A549 (cell line): ENCODE data around the gene KRT7. TPM values are rescaled to one million over a fixed set of nuclear protein-coding genes. Genes with fewer than 3 reads are reported as not detected.

Source experiments
- ATAC-seq, 2 experiments: fragments of 200-7000 bp in 1 of 2; fragments of >200 bp in 1 of 2; cut with Nextera tagmentation in 1 of 2; cut with Tn5 transposase in 1 of 2; 3 replicates each; pipeline versions ENCODE4 v1.8.0 to v1.9.1; 2018 to 2020; ENCODE audit warnings: mild to moderate bottlenecking in 1 of 2, moderate library complexity in 1 of 2
- CTCF ChIA-PET: fragments of 300-600 bp; sonication (Branson Sonifier 250); formaldehyde crosslinking; extraction: SDS; loops from one replicate; lab custom pipeline; 2021; ENCODE audit warnings: antibody characterized with exemption, inconsistent platforms; lab: Yijun Ruan, JAX
- POLR2A ChIA-PET: fragments of 350-600 bp; formaldehyde crosslinking; extraction: SDS; loops from one replicate; lab custom pipeline; 2021; ENCODE audit warnings: antibody characterized with exemption, inconsistent platforms; lab: Yijun Ruan, JAX
- DNase-seq, 2 experiments: peaks; one replicate each; pipeline versions ENCODE4 v3.0.0 to v3.0.0-alpha.2; 2011 to 2016; ENCODE audit warnings: low read depth in 1 of 2, low spot score in 1 of 2
- FAIRE-seq: peaks from 2 replicates; lab custom pipeline; 2011; peaks lifted over from hg19 to GRCh38; lab: Jason Lieb, UNC
- H3K27ac ChIP-seq, 2 experiments: fragments of >200 bp; sonication (Bioruptor Twin); formaldehyde crosslinking; 3 replicates each; pipeline ENCODE4 v1.5.1; 2016 to 2017
- H3K4me1 ChIP-seq: fragments of >200 bp; sonication (Bioruptor Twin); formaldehyde crosslinking; 3 replicates; pipeline ENCODE4 v1.6.1; 2016
- H3K4me2 ChIP-seq: fragments of >200 bp; sonication (Bioruptor Twin); formaldehyde crosslinking; 3 replicates; pipeline ENCODE4 v1.6.1; 2016
- H3K4me3 ChIP-seq: fragments of >200 bp; sonication (Bioruptor Twin); formaldehyde crosslinking; 3 replicates; pipeline ENCODE4 v1.5.1; 2016
- H3K9me3 ChIP-seq: fragments of >200 bp; sonication (Bioruptor Twin); formaldehyde crosslinking; 3 replicates; pipeline ENCODE4 v1.6.1; 2016
- CBX2 ChIP-seq: fragments of 200-600 bp; sonication (generic); IDR thresholded peaks from 2 replicates; pipeline ENCODE4 v1.6.1; 2016; ENCODE audit warnings: low read depth, mild to moderate bottlenecking, borderline replicate concordance
- CBX8 ChIP-seq: fragments of 200-600 bp; sonication (generic); IDR thresholded peaks from 2 replicates; pipeline ENCODE4 v1.6.1; 2016
- CEBPB ChIP-seq, 2 experiments: fragments of >200 bp in 1 of 2; sonication (Bioruptor Twin) in 1 of 2; formaldehyde crosslinking in 1 of 2; IDR thresholded peaks; 2 replicates each; pipeline ENCODE4 v1.6.1; 2012 to 2016
- CHD2 ChIP-seq: fragments of 150-350 bp; IDR thresholded peaks from 2 replicates; pipeline ENCODE4 v1.6.1; 2014; ENCODE audit warnings: low read length; ENCODE audit not compliant: partially characterized antibody
- CHD4 ChIP-seq: fragments of 200-600 bp; sonication (generic); IDR thresholded peaks from 2 replicates; pipeline ENCODE4 v1.6.1; 2016; ENCODE audit warnings: antibody characterized with exemption, mild to moderate bottlenecking, borderline replicate concordance
- EHF ChIP-seq: fragments of 250-450 bp; sonication (Bioruptor Pico); IDR thresholded peaks from 2 replicates; pipeline ENCODE4 v1.5.0; 2020; ENCODE audit warnings: mild to moderate bottlenecking
- EHMT2 ChIP-seq: fragments of 200-600 bp; sonication (generic); IDR thresholded peaks from 2 replicates; pipeline ENCODE4 v1.6.1; 2016; ENCODE audit warnings: antibody characterized with exemption, low read depth, mild to moderate bottlenecking, moderate library complexity
- FOSL2 ChIP-seq, 2 experiments: fragments of 450-650 bp in 1 of 2; fragments of >200 bp in 1 of 2; sonication (Bioruptor Twin) in 1 of 2; formaldehyde crosslinking; IDR thresholded peaks; 2 replicates each; pipeline versions ENCODE4 v1.5.0 to v1.6.1; 2016 to 2020; ENCODE audit warnings: mild to moderate bottlenecking in 1 of 2, moderate library complexity in 1 of 2
- FOXS1 ChIP-seq: fragments of 250-450 bp; sonication (Bioruptor Pico); IDR thresholded peaks from 2 replicates; pipeline ENCODE4 v1.5.0; 2020; ENCODE audit warnings: mild to moderate bottlenecking, moderate library complexity
- HDAC2 ChIP-seq: fragments of 200-600 bp; sonication (generic); IDR thresholded peaks from 2 replicates; pipeline ENCODE4 v1.6.1; 2016
- HMGXB4 ChIP-seq: fragments of 250-450 bp; sonication (Bioruptor Pico); IDR thresholded peaks from 2 replicates; pipeline ENCODE4 v1.5.0; 2021; ENCODE audit warnings: mild to moderate bottlenecking, moderate library complexity, borderline replicate concordance
- KDM1A ChIP-seq: fragments of 200-600 bp; sonication (generic); IDR thresholded peaks from 2 replicates; pipeline ENCODE4 v1.6.1; 2016; ENCODE audit warnings: low read depth, mild to moderate bottlenecking
- MAFK ChIP-seq: fragments of 450-650 bp; IDR thresholded peaks from 2 replicates; pipeline ENCODE4 v1.6.1; 2014; ENCODE audit not compliant: partially characterized antibody
- MYC ChIP-seq: IDR thresholded peaks from 2 replicates; pipeline ENCODE4 v1.6.1; 2012; ENCODE audit warnings: mild to moderate bottlenecking, inconsistent platforms, low read length, improper control_type of control experiment, borderline replicate concordance
- NPAS2 ChIP-seq: fragments of 250-450 bp; sonication (Bioruptor Pico); IDR thresholded peaks from 2 replicates; pipeline ENCODE4 v1.8.0; 2022; ENCODE audit warnings: mild to moderate bottlenecking, moderate library complexity, borderline replicate concordance
- NR3C1 ChIP-seq: fragments of >200 bp; sonication (Bioruptor Twin); formaldehyde crosslinking; IDR thresholded peaks from 3 replicates; pipeline ENCODE4 v1.6.1; 2017
- PBX3 ChIP-seq: IDR thresholded peaks from 2 replicates; pipeline ENCODE4 v1.6.1; 2012
- POLR2AphosphoS2 ChIP-seq: conservative IDR thresholded peaks from 2 replicates; pipeline ENCODE4 v1.6.1; 2012; ENCODE audit warnings: low read length, improper control_type of control experiment, inconsistent platforms
- RAD21 ChIP-seq, 2 experiments: fragments of >200 bp in 1 of 2; sonication (Bioruptor Twin) in 1 of 2; formaldehyde crosslinking in 1 of 2; IDR thresholded peaks in 1 of 2; conservative IDR thresholded peaks in 1 of 2; 2 replicates in 1 of 2; 3 replicates in 1 of 2; pipeline ENCODE4 v1.6.1; 2012 to 2018; ENCODE audit warnings: inconsistent platforms in 1 of 2
- RARB ChIP-seq: fragments of 250-450 bp; sonication (Bioruptor Pico); IDR thresholded peaks from 2 replicates; pipeline ENCODE4 v1.8.0; 2021; ENCODE audit warnings: mild to moderate bottlenecking, moderate library complexity
- TFCP2L1 ChIP-seq: fragments of 250-450 bp; sonication (Bioruptor Pico); IDR thresholded peaks from 2 replicates; pipeline ENCODE4 v1.5.0; 2021; ENCODE audit warnings: mild to moderate bottlenecking
- ZC3H11A ChIP-seq: fragments of 450-650 bp; IDR thresholded peaks from 2 replicates; pipeline ENCODE4 v1.6.1; 2014; ENCODE audit warnings: antibody characterized with exemption, mild to moderate bottlenecking
- ZFP36 ChIP-seq: fragments of 450-650 bp; IDR thresholded peaks from 2 replicates; pipeline ENCODE4 v1.6.1; 2014; ENCODE audit warnings: borderline replicate concordance; ENCODE audit not compliant: partially characterized antibody
- WGBS: methylation state at CpG from one replicate; pipeline ENCODE4 v1.1.6; 2017; ENCODE audit errors: missing lambda C conversion rate; 5-methylcytosine and 5-hydroxymethylcytosine counted together
- polyA plus RNA-seq, 4 experiments: library from polyadenylated mRNA; depleted of rRNA in 3 of 4; stranded (reverse); fragments of >200 nt; fragmentation: RNase III in 1 of 4; extraction: RNeasy Plus Mini Kit Qiagen cat#74134 plus additional on column Dnase treatment in 1 of 4; gene quantifications; 2 replicates in 3 of 4; 3 replicates in 1 of 4; pipeline ENCODE4 v1.2.3, GENCODE V29; 2011 to 2017
- TF ChIP-seq, protein P1 (sequence below): fragments of >200 bp; sonication (Bioruptor Twin); formaldehyde crosslinking; IDR thresholded peaks from 3 replicates; pipeline ENCODE4 v1.6.1; 2016

KRT7 gene
- polyA plus RNA-seq, 2 of the 4 experiments (the other 2 are of a cell fraction) = 2,623 to 3,055 TPM

GRCh38 chr12:52204931-52205505 lies 28.0 kb upstream of the KRT7 start:
- POLR2A ChIA-PET = no interaction called here

DNA sequence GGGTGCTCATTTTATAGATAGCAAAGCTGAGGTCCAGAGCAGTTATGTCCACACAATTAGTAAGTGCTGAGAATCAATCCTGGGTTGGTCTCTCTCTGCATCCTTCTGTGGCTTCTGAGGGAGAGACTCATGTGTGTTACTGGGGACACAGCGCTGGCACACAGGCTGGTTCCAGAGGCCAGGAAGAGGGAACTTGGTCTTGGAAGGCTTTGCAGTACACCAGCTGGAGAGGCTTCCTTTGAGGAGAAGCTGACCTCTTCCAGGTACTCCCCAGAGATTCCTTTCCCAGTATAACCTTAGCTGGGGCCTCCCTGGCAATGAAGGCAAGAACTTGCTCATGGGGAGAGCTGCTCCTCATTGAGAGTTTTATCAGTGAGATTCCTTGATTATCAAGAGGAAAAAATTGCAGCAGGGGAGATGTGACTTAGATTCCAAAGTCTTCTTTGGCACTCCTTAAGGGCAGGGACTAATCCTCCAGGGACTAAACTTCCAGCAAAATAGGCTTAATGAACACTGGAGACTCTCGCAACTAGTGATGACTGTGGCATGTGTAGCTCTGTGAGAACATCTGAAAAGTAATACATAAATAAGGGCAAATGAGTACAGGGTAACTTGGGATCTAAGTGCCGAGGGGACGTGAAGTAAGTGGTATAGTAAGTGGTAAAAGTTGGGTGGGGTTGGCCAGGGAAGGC lies 27.3 kb upstream of the KRT7 start:
- no peak for ATAC-seq
- no peaks in the 10 kb centered on the region for H3K9me3 ChIP-seq
- TF ChIP-seq ZFP36 (no peak), NR3C1 (no peak), FOSL2 (IDR thresholded peaks at IDR 0.05) (no peak), FOSL2 (CRISPR knock-in tag; IDR thresholded peaks at IDR 0.05) (no peak), ZC3H11A (no peak), HDAC2 (no peak), KDM1A (no peak), MYC (no peak), CHD2 (no peak), EHMT2 (no peak), CEBPB (IDR thresholded peaks at IDR 0.05) (no peak), CBX2 (no peak), TFCP2L1 (no peak), NPAS2 (CRISPR knock-in tag) (no peak), CHD4 (no peak), CBX8 (no peak), EHF (CRISPR knock-in tag) (no peak), HMGXB4 (no peak), FOXS1 (CRISPR knock-in tag) (no peak)
- TF ChIP-seq, protein P1, sequence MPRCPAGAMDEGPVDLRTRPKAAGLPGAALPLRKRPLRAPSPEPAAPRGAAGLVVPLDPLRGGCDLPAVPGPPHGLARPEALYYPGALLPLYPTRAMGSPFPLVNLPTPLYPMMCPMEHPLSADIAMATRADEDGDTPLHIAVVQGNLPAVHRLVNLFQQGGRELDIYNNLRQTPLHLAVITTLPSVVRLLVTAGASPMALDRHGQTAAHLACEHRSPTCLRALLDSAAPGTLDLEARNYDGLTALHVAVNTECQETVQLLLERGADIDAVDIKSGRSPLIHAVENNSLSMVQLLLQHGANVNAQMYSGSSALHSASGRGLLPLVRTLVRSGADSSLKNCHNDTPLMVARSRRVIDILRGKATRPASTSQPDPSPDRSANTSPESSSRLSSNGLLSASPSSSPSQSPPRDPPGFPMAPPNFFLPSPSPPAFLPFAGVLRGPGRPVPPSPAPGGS = no peak
- no peak overlapping the region for H3K4me3 ChIP-seq
- WGBS = over 99% methylated on average over 4 of the region's 4 CpGs
- peak; percentile 36 for FAIRE-seq
- ChIA-PET POLR2A (no interaction called here), CTCF (interaction anchor here (0.6 to 14.1 kb wide), 10 partner anchors 18 to 775 kb away, joined by 3 to 175 read pairs (median 3); partner anchors contain the start of gene KRT7)
- peak overlapping the region; percentile 1; the same call in 2 of the 3 replicates for H3K4me2 ChIP-seq
- DNase-seq = no peak
- H3K4me1 ChIP-seq = peaks cover 93% of the 10 kb centered on the region
- H3K27ac ChIP-seq = peak overlapping the region; percentile 87 to 96

More at GRCh38 chr12:52204931-52205505, 28.0 kb upstream of the KRT7 start:
- Histone ChIP-seq H3K4me1 (peaks cover 89% of the 10 kb centered on the region), H3K4me2 (peak overlapping the region; percentile 60; the same call in 2 of the 3 replicates), H3K9me3 (no peaks in the 10 kb centered on the region), H3K4me3 (no peak overlapping the region), H3K27ac (peak overlapping the region; percentile 87 to 96)
- no peak for TF ChIP-seq MAFK
- 0 out of 5 replicates have a peak, but pooled peaks of 1 of the 2 experiments have one; percentile 9 for TF ChIP-seq RAD21 (conservative IDR thresholded peaks at IDR 0.05 in 1 of 2, IDR thresholded peaks at IDR 0.05 in 1 of 2)
- TF ChIP-seq PBX3 = no peak
- TF ChIP-seq CBX2 = no peak
- TF ChIP-seq CBX8 = no peak
- no peak for TF ChIP-seq RARB (CRISPR knock-in tag)
- TF ChIP-seq EHMT2 = no peak
- no peak for TF ChIP-seq POLR2AphosphoS2
- no peak for TF ChIP-seq HDAC2
- CTCF ChIA-PET = interaction anchor here (0.6 to 14.1 kb wide), 9 partner anchors 18 to 776 kb away, joined by 3 to 175 read pairs (median 3); partner anchors contain the start of gene KRT7
- 96% methylated on average over 6 of the region's 7 CpGs for WGBS
- no peak for FAIRE-seq
- ATAC-seq = no peak
- no peak for DNase-seq
